Thyroid gland (tissue), 4 donors: ENCODE results near the gene TENM3.

Experiments
- CTCF ChIP-seq, 6 experiments: fragments of 200-600 bp in 3 of 6; fragments of 450-650 bp in 3 of 6; sonication (generic) in 3 of 6; IDR thresholded peaks; one replicate each; pipeline ENCODE4 v1.5.1; 2016 to 2019; ENCODE audit warnings: antibody characterized with exemption in 6 of 6, mild to moderate bottlenecking in 2 of 6, inconsistent platforms in 1 of 6, moderate library complexity in 1 of 6
- POLR2A ChIP-seq, 2 donors: fragments of 450-650 bp; IDR thresholded peaks; one replicate each; pipeline ENCODE4 v1.6.1; 2017; ENCODE audit warnings: antibody characterized with exemption in 2 of 2, mild to moderate bottlenecking in 2 of 2, moderate library complexity in 1 of 2

DNA sequence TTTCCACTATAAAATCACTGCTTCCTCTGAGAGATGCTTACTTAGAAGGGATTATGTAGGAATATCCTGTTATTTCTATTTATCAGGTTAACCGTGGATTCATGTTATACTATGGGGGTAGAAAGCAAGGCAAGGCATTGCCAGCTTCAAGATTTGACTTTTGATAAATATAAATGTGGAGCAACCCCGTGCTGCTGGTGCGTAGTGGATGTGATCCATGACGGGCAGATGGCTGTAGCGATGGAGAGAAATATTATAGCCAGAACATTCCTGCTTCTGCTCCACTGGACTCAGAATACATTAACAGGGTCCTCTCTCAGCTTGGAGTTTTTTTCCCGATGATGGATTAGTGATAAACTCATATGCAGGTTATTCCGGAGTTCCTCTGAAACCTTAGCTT lies 157.6 kb downstream of the TENM3 start:
- no peak for TF ChIP-seq CTCF (IDR thresholded peaks at IDR 0.05)
- TF ChIP-seq POLR2A (IDR thresholded peaks at IDR 0.05) = no peak
